Psoas muscle (tissue), 8 donors: ENCODE results near the gene BRCA1. TPM values are rescaled to one million over a fixed set of nuclear protein-coding genes. Genes with fewer than 3 reads are reported as not detected.
"Not testable (repeated sequence)": the region's sequence is repeated elsewhere in the genome, so short reads cannot be mapped to it uniquely, and the experiment has no call there.

ENCODE experiments used
- ATAC-seq, 4 donors: fragments of 200-7000 bp; cut with Tn5 transposase; one replicate each; pipeline ENCODE4 v1.9.1; 2020; ENCODE audit warnings: moderate library complexity in 3 of 4, mild to moderate bottlenecking in 2 of 4
- DNase-seq, 2 donors: peaks; one replicate each; pipeline ENCODE4 v3.0.0-alpha.2; 2020
- H3K27ac ChIP-seq: fragments of 200-600 bp; one replicate; pipeline ENCODE4 v1.8.0; 2022
- H3K27me3 ChIP-seq, 3 donors: fragments of 200-600 bp in 1 of 3; one replicate each; pipeline versions ENCODE4 v1.6.1 to v1.8.0; 2013 to 2022; ENCODE audit warnings: low read length in 2 of 3, mild to moderate bottlenecking in 2 of 3, moderate library complexity in 1 of 3; ENCODE audit not compliant: insufficient read depth in 3 of 3
- H3K36me3 ChIP-seq, 2 donors: fragments of 200-600 bp in 1 of 2; one replicate each; pipeline versions ENCODE4 v1.6.1 to v1.8.0; 2013 to 2022; ENCODE audit warnings: low read depth in 1 of 2, mild to moderate bottlenecking in 1 of 2, moderate library complexity in 1 of 2; ENCODE audit not compliant: insufficient read depth in 1 of 2
- H3K4me1 ChIP-seq: fragments of 200-600 bp; one replicate; pipeline ENCODE4 v1.8.0; 2022
- H3K4me3 ChIP-seq: fragments of 200-600 bp; one replicate; pipeline ENCODE4 v1.8.0; 2022; ENCODE audit warnings: mild to moderate bottlenecking
- H3K9me3 ChIP-seq: fragments of 200-600 bp; one replicate; pipeline ENCODE4 v1.8.0; 2022
- CTCF ChIP-seq: fragments of 200-600 bp; IDR thresholded peaks from one replicate; pipeline ENCODE4 v1.8.0; 2022; ENCODE audit warnings: antibody characterized with exemption
- WGBS, 3 donors: extraction: QIAGEN DNeasy Blood & Tissue Kit; methylation state at CpG; one replicate each; pipeline versions ENCODE4 v1.1.6 to v1.1.7; 2013; 5-methylcytosine and 5-hydroxymethylcytosine counted together
- intact Hi-C, 2 donors: fragments of 100-400 bp; cut with DNase I; formaldehyde crosslinking; loops; one replicate each; pipeline versions ENCODE4 v1.11.0 to v1.14.2; 2022
- polyA plus RNA-seq, 3 donors: library from polyadenylated mRNA; stranded (reverse); fragments of 200-250 nt; gene quantifications; one replicate each; pipeline ENCODE4 v1.2.3, GENCODE V29; 2013
- total RNA-seq, 4 donors: library from RNA; stranded (reverse); fragmentation: NEBNext Ultra II Directional in 2 of 4; extraction: Animal tissue kit (Norgen Biotek cat#: 25700) in 2 of 4; gene quantifications; one replicate each; pipeline versions ENCODE4 v1.2.1 to v1.2.4, GENCODE V29; 2021 to 2023
- donor health status: healthy with polysubstance abuse.
- donor health status: DM: no; HTN: no; CAD: no; lungs with moderate emphysema.
- donor health status: Bipolar disorder and iron deficiency.
- donor health status: healthy.
- donor health status: DM: yes; HTN: yes; CAD: no.
- donor health status: DM: no; HTN: no; CAD: no.
- donor health status: DM: no; HTN: no; CAD: no.
- donor health status: DM: yes; HTN: yes; CAD: no.

Gene BRCA1
- total and polyA plus RNA-seq, 7 donors: 1.5 to 6.1 (median 3.7) TPM

- peaks cover 0 to 37% of the 10 kb centered on the region in 2 donors for H3K36me3 ChIP-seq
- no peak for TF ChIP-seq CTCF
- no peak overlapping the region for H3K4me3 ChIP-seq
- intact Hi-C loops: no loop called here
- no peaks in the 10 kb centered on the region for H3K4me1 ChIP-seq
- no peak for ATAC-seq
- H3K27ac ChIP-seq: no peak overlapping the region
- 86 to 92% (median 91%) methylated on average over 3 of the region's 3 CpGs for WGBS, 3 donors
- no peaks in the 10 kb centered on the region for H3K9me3 ChIP-seq
- no peaks in the 10 kb centered on the region for H3K27me3 ChIP-seq
- DNase-seq: no peak
These were observed 20.5 kb downstream of the BRCA1 start for GRCh38 chr17:43104665-43105064.

GRCh38 chr17:43095364-43095763 is 29.8 kb downstream of the BRCA1 start:
- WGBS, 3 donors: 89 to 93% (median 91%) methylated on average over 5 of the region's 5 CpGs
- peaks cover 3 to 50% of the 10 kb centered on the region in 2 donors for H3K36me3 ChIP-seq
- H3K4me3 ChIP-seq, DNase-seq, H3K9me3 ChIP-seq, ATAC-seq, H3K4me1 ChIP-seq, H3K27ac ChIP-seq, H3K27me3 ChIP-seq, intact Hi-C loops: not testable (repeated sequence)

- 91 to 93% (median 91%) methylated on average over 4 of the region's 4 CpGs for WGBS, 3 donors
- Histone ChIP-seq H3K27me3 (no peaks in the 10 kb centered on the region), H3K36me3 (peaks cover 3 to 55% of the 10 kb centered on the region in 2 donors), H3K9me3 (no peaks in the 10 kb centered on the region), H3K4me3 (no peak overlapping the region), H3K4me1 (no peaks in the 10 kb centered on the region), H3K27ac (no peak overlapping the region)
- TF ChIP-seq CTCF: no peak
- intact Hi-C loops: no loop called here
- ATAC-seq: no peak
- no peak for DNase-seq
These were observed 30.9 kb downstream of the BRCA1 start for GRCh38 chr17:43094129-43094835.

GRCh38 chr17:43092901-43093300 is 32.3 kb downstream of the BRCA1 start:
- H3K27me3 ChIP-seq: no peaks in the 10 kb centered on the region
- no peak for ATAC-seq
- no peak overlapping the region for H3K27ac ChIP-seq
- no peak for TF ChIP-seq CTCF
- no peaks in the 10 kb centered on the region for H3K4me1 ChIP-seq
- intact Hi-C loops: no loop called here
- H3K9me3 ChIP-seq: no peaks in the 10 kb centered on the region
- WGBS, 3 donors: 53 to 64% (median 61%) methylated on average over 4 of the region's 4 CpGs
- DNase-seq: no peak
- no peak overlapping the region for H3K4me3 ChIP-seq
- H3K36me3 ChIP-seq: peaks cover 3 to 55% of the 10 kb centered on the region in 2 donors

DNA sequence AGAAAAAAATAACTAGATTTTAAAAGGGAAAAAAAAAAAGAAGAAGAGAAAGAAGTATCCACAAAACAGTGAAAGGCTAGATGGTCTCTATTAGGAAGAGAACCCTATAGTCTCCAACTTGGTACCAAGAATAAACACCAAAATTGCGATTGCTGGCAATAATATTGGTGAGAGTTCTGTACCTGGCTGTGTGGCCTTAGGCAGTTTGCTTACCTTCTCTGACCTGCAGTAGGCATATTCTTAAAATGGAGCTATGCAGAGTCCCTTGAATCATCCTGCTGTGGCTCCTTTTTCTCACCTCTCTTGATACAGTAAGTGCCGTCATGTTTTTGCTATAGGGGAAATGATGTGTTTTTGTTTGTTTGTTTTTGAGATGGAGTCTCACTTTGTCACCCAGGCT is 35.1 kb downstream of the BRCA1 start:
- TF ChIP-seq CTCF: no peak
- no peak for ATAC-seq
- Histone ChIP-seq H3K9me3 (no peaks in the 10 kb centered on the region), H3K4me3 (no peak overlapping the region), H3K36me3 (peaks cover 3 to 35% of the 10 kb centered on the region in 2 donors), H3K27me3 (no peaks in the 10 kb centered on the region), H3K4me1 (no peaks in the 10 kb centered on the region), H3K27ac (no peak overlapping the region)
- no peak for DNase-seq
- intact Hi-C loops: no loop called here
- WGBS, 3 donors: 94 to 98% (median 97%) methylated on average over 2 of the region's 2 CpGs
